WERI-Rb-1 (cell line): Measurements from ENCODE around the gene NDUFS7.

Experiments used
- DNase-seq: peaks from one replicate; pipeline ENCODE4 v3.0.0-alpha.2; 2020
- H3K27ac ChIP-seq: fragments of 250-450 bp; sonication (Bioruptor Pico); 2 replicates; pipeline ENCODE4 v1.5.1; 2020; ENCODE audit warnings: mild to moderate bottlenecking, moderate library complexity
- H3K27me3 ChIP-seq: fragments of 250-450 bp; sonication (Bioruptor Pico); 2 replicates; pipeline ENCODE4 v1.5.1; 2021; ENCODE audit warnings: mild to moderate bottlenecking, low read depth, moderate library complexity; ENCODE audit not compliant: insufficient read depth, severe bottlenecking
- H3K36me3 ChIP-seq: fragments of 250-450 bp; sonication (Bioruptor Pico); 2 replicates; pipeline ENCODE4 v1.5.1; 2020; ENCODE audit warnings: mild to moderate bottlenecking, moderate library complexity
- H3K4me3 ChIP-seq: 2 replicates; pipeline ENCODE4 v1.5.1; 2011; ENCODE audit warnings: low read depth, mild to moderate bottlenecking, control low read depth, low read length
- H3K9me3 ChIP-seq: fragments of 250-450 bp; sonication (Bioruptor Pico); 2 replicates; pipeline ENCODE4 v1.5.1; 2021; ENCODE audit warnings: mild to moderate bottlenecking, moderate library complexity; ENCODE audit not compliant: severe bottlenecking
- CTCF ChIP-seq: IDR thresholded peaks from 2 replicates; pipeline ENCODE4 v1.5.1; 2011; ENCODE audit warnings: low read depth, mild to moderate bottlenecking, control low read depth, inconsistent platforms, low read length

NDUFS7 gene

GRCh38 chr19:1350867-1351266 is 32.8 kb upstream of the NDUFS7 start:
- H3K27ac ChIP-seq: no peak overlapping the region
- TF ChIP-seq CTCF: no peak
- no peaks in the 10 kb centered on the region for H3K27me3 ChIP-seq
- no peaks in the 10 kb centered on the region for H3K9me3 ChIP-seq
- no peak overlapping the region for H3K4me3 ChIP-seq
- no peak for DNase-seq
- H3K36me3 ChIP-seq: no peaks in the 10 kb centered on the region

GRCh38 chr19:1351381-1351851 is 32.3 kb upstream of the NDUFS7 start:
- Histone ChIP-seq H3K27me3 (no peaks in the 10 kb centered on the region), H3K36me3 (no peaks in the 10 kb centered on the region; the same call in 1 of the 2 replicates), H3K4me3 (no peak overlapping the region), H3K27ac (no peak overlapping the region), H3K9me3 (no peaks in the 10 kb centered on the region)
- TF ChIP-seq CTCF: no peak
- no peak for DNase-seq

DNA sequence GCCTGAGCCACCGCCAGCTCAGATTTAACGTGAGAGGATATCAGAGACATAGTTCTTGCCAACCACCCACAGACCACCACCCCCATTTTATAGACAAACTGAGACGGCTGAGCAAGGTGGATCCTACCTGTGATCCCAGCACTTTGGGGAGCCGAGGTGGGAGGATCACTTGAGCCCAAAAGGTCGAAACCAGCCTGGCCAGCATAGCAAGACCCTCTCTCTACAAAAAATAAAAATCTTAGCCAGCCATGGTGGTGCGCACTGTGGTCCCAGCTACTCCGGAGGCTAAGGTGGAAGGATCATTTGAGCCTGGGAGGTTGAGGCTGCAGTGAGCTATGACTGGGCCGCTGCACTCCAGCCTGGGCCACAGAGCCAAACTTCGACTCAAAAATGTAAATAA is 30.6 kb upstream of the NDUFS7 start:
- Histone ChIP-seq H3K27me3 (no peaks in the 10 kb centered on the region), H3K4me3 (no peak overlapping the region), H3K36me3 (peaks cover 11% of the 10 kb centered on the region), H3K27ac (no peak overlapping the region), H3K9me3 (no peaks in the 10 kb centered on the region)
- no peak for TF ChIP-seq CTCF
- DNase-seq: no peak

GRCh38 chr19:1354970-1355567 is 28.6 kb upstream of the NDUFS7 start:
- Histone ChIP-seq H3K27ac (peak overlapping the region; percentile 76), H3K27me3 (no peaks in the 10 kb centered on the region), H3K36me3 (peaks cover 28% of the 10 kb centered on the region), H3K4me3 (peak overlapping the region; percentile 71), H3K9me3 (no peaks in the 10 kb centered on the region)
- TF ChIP-seq CTCF: no peak
- DNase-seq: no peak

- H3K9me3 ChIP-seq: no peaks in the 10 kb centered on the region
- no peaks in the 10 kb centered on the region for H3K27me3 ChIP-seq
- no peak overlapping the region for H3K27ac ChIP-seq
- H3K4me3 ChIP-seq: peak overlapping the region; percentile 71
- no peak for TF ChIP-seq CTCF
- no peak for DNase-seq
- peaks cover 36% of the 10 kb centered on the region for H3K36me3 ChIP-seq
Observed at GRCh38 chr19:1355568-1356507, 27.9 kb upstream of the NDUFS7 start.
